GM12878 (cell line): ENCODE results near the gene MARVELD1.

ENCODE experiments used
- ASH2L ChIP-seq: fragments of 300-600, 200-600 bp; sonication (generic); IDR thresholded peaks from 2 replicates; pipeline ENCODE4 v1.6.1; 2017; ENCODE audit warnings: low read depth, mild to moderate bottlenecking, borderline replicate concordance
- CHD2 ChIP-seq: IDR thresholded peaks from 2 replicates; pipeline ENCODE4 v1.6.1; 2011; ENCODE audit warnings: low read depth, low read length, improper control_type of control experiment, borderline replicate concordance
- CREB1 ChIP-seq: IDR thresholded peaks from 2 replicates; pipeline ENCODE4 v1.6.1; 2012; ENCODE audit warnings: low read depth, mild to moderate bottlenecking, inconsistent platforms
- HCFC1 ChIP-seq: fragments of 150-350 bp; IDR thresholded peaks from 2 replicates; pipeline ENCODE4 v1.6.1; 2014; ENCODE audit warnings: low read length
- NR2C2 ChIP-seq: IDR thresholded peaks from 2 replicates; pipeline ENCODE4 v1.6.1; 2011; ENCODE audit warnings: borderline replicate concordance, low read depth; ENCODE audit not compliant: control insufficient read depth, insufficient read length
- POLR2AphosphoS5 ChIP-seq: IDR thresholded peaks from 2 replicates; pipeline ENCODE4 v1.6.1; 2011; ENCODE audit warnings: mild to moderate bottlenecking, low read length, inconsistent platforms
- SIN3A ChIP-seq: IDR thresholded peaks from 2 replicates; pipeline ENCODE4 v1.6.1; 2012; ENCODE audit warnings: low read depth, low read length, improper control_type of control experiment
- SUZ12 ChIP-seq: fragments of 200-600 bp; sonication (generic); IDR thresholded peaks from one replicate; pipeline ENCODE4 v1.6.1; 2018; ENCODE audit warnings: antibody characterized with exemption, mild to moderate bottlenecking; ENCODE audit not compliant: unreplicated experiment
- TARDBP ChIP-seq: IDR thresholded peaks from 2 replicates; pipeline ENCODE4 v1.6.1; 2016; ENCODE audit warnings: borderline replicate concordance
- TF ChIP-seq, protein P1 (sequence below): IDR thresholded peaks from 2 replicates; pipeline ENCODE4 v1.6.1; 2011; ENCODE audit warnings: mild to moderate bottlenecking, low read depth, low read length, moderate library complexity; ENCODE audit not compliant: insufficient replicate concordance
- TF ChIP-seq, protein P2 (sequence below), 3 experiments: IDR thresholded peaks in 2 of 3; conservative IDR thresholded peaks in 1 of 3; 2 replicates each; pipeline ENCODE4 v1.5.1; 2011; ENCODE audit warnings: low read depth in 3 of 3, low read length in 3 of 3, mild to moderate bottlenecking in 3 of 3, control low read depth in 2 of 3, moderate library complexity in 2 of 3, inconsistent platforms in 1 of 3, mixed read lengths in 1 of 3; ENCODE audit not compliant: control insufficient read depth in 2 of 3, insufficient read depth in 1 of 3; ENCODE audit errors: extremely low read depth in 1 of 3

DNA sequence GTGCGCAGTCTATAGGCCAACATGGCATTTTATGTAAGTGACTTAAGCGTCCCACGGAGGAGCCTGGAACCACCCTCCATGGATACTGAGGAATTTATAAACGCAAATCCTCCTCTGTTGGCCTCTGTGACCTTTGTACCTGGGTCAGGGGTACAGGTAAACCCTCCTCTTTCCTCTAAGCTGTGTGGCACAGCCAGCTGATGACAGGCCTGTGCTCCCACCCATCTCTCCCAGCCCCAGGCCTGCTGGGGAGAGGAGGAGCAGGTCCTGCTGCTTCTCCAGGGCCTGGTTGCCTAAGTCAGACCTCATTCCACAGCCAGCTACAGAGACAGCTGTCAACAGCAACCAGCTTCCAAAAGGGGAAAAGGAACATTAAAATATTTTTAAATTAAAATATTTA, 31.5 kb upstream of the MARVELD1 start:
- TF ChIP-seq, protein P1, sequence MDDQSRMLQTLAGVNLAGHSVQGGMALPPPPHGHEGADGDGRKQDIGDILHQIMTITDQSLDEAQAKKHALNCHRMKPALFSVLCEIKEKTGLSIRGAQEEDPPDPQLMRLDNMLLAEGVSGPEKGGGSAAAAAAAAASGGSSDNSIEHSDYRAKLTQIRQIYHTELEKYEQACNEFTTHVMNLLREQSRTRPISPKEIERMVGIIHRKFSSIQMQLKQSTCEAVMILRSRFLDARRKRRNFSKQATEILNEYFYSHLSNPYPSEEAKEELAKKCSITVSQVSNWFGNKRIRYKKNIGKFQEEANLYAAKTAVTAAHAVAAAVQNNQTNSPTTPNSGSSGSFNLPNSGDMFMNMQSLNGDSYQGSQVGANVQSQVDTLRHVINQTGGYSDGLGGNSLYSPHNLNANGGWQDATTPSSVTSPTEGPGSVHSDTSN, result no peak
- TF ChIP-seq HCFC1 (no peak), CHD2 (no peak), POLR2AphosphoS5 (no peak), SIN3A (no peak), NR2C2 (no peak), ASH2L (no peak), SUZ12 (no peak), CREB1 (no peak), TARDBP (no peak)
- TF ChIP-seq, protein P2, sequence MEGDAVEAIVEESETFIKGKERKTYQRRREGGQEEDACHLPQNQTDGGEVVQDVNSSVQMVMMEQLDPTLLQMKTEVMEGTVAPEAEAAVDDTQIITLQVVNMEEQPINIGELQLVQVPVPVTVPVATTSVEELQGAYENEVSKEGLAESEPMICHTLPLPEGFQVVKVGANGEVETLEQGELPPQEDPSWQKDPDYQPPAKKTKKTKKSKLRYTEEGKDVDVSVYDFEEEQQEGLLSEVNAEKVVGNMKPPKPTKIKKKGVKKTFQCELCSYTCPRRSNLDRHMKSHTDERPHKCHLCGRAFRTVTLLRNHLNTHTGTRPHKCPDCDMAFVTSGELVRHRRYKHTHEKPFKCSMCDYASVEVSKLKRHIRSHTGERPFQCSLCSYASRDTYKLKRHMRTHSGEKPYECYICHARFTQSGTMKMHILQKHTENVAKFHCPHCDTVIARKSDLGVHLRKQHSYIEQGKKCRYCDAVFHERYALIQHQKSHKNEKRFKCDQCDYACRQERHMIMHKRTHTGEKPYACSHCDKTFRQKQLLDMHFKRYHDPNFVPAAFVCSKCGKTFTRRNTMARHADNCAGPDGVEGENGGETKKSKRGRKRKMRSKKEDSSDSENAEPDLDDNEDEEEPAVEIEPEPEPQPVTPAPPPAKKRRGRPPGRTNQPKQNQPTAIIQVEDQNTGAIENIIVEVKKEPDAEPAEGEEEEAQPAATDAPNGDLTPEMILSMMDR (IDR thresholded peaks at IDR 0.05 in 2 of 3, conservative IDR thresholded peaks at IDR 0.05 in 1 of 3; ENCODE audit: control insufficient read depth in 2 of 3, extremely low read depth in 1 of 3, insufficient read depth in 1 of 3, low read depth in 3 of 3, low read length in 3 of 3), result no peak
